ENCODE measurements around the gene TMEM19. TPM values are rescaled to one million over a fixed set of nuclear protein-coding genes. Genes with fewer than 3 reads are reported as not detected.
A peak's percentile ranks its signal among the peaks of the same experiment; 100 is the strongest.

Gene TMEM19
- total RNA-seq, 1 experiment from 2014 or later, result 46.9 TPM

DNA sequence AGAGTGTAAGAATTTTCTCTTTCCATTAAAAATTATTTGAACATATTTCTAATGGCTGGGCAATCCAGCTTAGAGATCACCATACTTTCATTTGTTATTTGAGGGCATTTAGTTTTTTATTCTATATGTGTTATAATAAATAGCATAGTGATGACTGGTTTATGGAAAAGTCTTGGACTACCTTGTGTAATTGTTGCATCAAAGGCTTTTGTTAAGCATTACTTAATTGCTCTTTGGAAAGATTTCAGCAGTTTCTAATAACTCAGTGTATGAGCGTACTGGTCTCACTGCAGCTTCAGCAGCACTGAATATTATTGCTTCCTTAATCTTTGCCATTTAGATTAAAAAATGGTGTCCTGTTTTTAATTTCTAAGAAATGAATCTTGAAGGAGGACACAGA is 22.8 kb downstream of the TMEM19 start:
- DNase-seq (ENCODE audit: extremely low read depth, low read depth), result no peak

GRCh38 chr12:71710276-71711125 is 24.6 kb downstream of the TMEM19 start:
- DNase-seq (ENCODE audit: extremely low read depth, low read depth), result no peak

DNA sequence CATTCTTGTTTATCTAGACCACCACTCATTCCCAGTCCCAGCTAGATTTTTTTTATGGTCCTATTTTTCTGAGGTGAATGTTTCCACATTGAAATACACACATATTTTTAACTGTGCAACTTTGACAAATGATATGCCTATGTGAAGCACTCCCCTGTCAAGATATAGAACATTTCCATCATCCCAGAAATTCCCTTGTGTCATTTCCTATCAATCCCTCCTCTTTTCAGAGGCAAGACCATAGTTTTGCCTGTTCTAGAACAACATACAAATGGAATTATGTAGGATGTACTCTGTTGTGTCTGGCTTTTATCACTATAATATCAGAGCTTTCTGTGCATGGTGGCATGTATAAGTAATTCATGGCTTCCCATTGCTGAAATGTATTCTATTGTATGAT is 32.7 kb downstream of the TMEM19 start:
- no peak for DNase-seq (ENCODE audit: extremely low read depth, low read depth)

- no peak for DNase-seq (ENCODE audit: extremely low read depth, low read depth)
Observed at GRCh38 chr12:71719647-71720370, 33.9 kb downstream of the TMEM19 start.

GRCh38 chr12:71721783-71722505 is 36.1 kb downstream of the TMEM19 start:
- DNase-seq (ENCODE audit: extremely low read depth, low read depth), result no peak

DNA sequence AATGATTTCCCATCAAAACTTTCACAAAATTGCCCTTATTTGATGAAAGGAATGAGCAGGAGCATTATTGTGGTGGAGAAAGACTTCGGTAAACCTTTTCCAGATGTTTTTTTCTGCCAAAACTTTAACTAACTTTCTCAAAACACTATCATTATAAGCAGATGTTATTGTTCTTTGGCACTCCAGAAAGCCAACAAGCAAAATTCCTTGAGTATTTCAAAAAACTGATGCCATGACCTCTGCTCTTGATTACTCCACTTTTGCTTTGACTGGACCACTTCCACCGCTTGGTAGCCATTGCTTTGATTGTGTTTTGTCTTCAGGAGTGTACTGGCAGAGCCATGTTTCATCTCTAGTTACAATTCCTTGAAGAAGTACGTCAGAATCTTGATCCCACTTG is 39.1 kb downstream of the TMEM19 start:
- no peak for DNase-seq (ENCODE audit: extremely low read depth, low read depth)

DNA sequence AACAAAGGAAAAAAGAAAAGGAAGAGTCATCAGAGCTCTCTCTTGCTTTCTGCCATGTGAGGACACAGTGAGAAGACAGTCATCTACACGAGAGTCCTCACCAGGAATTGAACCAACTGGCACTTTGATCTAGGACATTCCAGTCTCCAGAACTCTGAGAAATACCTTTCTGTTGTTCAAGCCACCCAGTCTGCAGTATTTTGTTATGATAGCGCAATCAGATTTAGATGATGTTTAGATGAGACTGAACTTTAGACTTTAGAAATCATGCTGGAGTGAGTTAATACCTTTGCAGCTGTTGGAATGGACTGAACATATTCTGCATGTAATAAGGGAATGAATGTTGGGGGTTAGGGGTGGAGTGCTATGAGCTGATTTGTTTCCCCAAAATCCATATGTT is 40.7 kb downstream of the TMEM19 start:
- no peak for DNase-seq (ENCODE audit: extremely low read depth, low read depth)

GRCh38 chr12:71727958-71728357 is 42.1 kb downstream of the TMEM19 start:
- no peak for DNase-seq (ENCODE audit: extremely low read depth, low read depth)

DNA sequence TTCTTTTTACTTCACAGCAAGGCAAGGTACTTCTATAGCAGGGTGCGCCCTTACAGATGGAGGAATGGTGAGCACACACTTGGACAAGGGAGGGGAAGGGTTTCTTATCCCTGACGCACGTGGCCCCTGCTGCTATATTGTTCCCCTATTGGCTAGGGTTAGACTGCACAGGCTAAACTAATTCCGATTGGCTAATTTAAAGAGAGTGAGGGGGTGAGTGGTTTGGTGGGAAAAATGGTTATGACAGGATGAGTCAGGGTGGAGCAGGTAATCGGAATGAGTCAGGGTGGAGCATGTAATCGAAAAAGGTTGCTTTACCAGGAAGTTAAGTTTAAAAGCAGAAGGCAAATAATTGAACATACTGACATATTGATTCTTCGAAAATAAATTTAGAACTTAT is 45.1 kb downstream of the TMEM19 start:
- no peak for DNase-seq (ENCODE audit: extremely low read depth, low read depth)

- DNase-seq (ENCODE audit: extremely low read depth, low read depth), result no peak
Observed at GRCh38 chr12:71731439-71732356, 45.8 kb downstream of the TMEM19 start.

DNA sequence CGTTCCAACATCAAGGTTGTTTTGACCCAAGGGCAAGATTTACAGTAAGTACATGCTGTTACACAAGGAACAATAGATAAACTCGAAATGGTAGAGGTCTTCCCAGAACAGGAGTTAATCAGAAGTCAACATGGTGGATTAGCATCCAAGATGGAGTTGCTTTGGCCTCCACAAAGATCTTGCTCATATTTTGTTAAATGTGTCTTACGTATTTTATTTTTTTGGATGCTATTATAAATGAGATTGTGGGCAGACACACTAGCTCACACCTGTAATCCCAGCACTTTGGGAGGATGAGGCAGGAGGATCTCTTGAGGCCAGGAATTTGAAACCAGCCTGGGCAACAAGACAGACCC is 46.5 kb downstream of the TMEM19 start:
- DNase-seq (ENCODE audit: extremely low read depth, low read depth), result no peak

DNA sequence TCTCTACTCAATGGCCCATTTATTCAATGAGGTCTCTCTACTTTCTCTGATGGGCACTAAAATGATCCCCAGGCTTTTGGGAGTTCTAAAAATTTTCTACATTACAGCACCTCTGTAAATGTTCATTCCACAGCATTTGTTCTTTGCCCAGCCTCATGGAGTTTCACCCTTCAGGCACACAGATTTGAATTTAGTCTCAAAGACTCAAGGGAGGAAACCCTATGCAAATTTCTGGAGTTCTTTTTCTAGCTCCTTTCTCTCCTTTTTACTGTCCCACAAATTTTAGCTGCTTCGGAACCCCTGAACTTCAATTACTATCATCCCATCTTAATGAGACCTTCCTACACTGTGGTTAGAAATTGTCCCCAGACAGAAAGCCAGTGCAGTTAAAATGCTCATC is 51.3 kb downstream of the TMEM19 start:
- DNase-seq (ENCODE audit: extremely low read depth, low read depth), result no peak

GRCh38 chr12:71742998-71743397 is 57.1 kb downstream of the TMEM19 start:
- DNase-seq (ENCODE audit: extremely low read depth, low read depth), result no peak

GRCh38 chr12:71744522-71745300 is 58.8 kb downstream of the TMEM19 start:
- DNase-seq (ENCODE audit: extremely low read depth, low read depth), result no peak

DNA sequence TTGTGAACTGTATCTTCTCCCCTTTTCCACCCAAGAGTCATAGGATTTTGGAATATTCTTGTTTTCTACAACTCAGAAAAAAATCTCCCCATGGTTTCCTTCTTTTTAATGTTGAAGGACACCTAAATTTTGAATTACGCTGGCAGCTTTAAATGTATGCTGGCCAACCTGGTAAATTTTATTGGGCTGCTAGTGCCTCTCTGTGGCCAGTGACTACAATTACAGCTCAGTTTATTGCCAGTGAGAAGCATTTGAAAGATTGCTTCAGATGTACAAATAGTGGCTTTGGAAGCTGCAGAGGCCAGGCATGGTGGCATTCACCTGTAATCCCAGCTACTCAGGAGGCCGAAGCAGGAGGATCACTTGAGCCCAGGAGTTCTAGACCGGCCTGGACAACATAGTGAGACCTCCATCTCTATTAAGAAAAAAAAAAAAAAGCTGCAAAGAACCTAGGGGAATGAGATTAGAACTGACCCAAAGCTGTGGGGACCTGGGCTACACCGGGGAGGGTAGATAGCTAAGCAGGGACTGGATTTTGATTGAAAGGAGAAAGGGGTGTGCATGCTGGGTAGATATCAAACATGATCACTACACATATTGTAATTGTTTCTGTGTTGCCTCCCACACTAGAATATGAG is 61.2 kb downstream of the TMEM19 start:
- peak; percentile 66 for DNase-seq (ENCODE audit: extremely low read depth, low read depth)

GRCh38 chr12:71748081-71748850 is 62.4 kb downstream of the TMEM19 start:
- DNase-seq (ENCODE audit: extremely low read depth, low read depth), result no peak

DNA sequence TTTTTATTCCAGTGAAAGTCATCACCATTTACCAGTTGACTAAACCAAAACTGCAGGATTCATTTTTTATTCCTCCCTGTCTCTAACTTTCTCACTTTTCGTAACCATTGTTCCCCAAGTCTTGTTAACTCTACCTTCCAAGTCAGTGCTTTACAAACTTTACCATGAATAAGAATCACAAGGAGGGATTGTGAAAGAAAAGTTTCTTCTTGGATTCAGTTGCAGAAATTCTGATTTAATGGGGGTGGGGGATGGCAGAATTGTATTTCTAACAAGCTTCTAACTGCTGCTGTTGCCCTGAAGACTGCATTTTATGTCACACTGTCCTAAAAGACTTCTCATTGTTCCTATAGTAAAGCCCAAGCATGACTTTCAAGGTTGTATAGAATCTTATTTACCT is 63.8 kb downstream of the TMEM19 start:
- no peak for DNase-seq (ENCODE audit: extremely low read depth, low read depth)

DNA sequence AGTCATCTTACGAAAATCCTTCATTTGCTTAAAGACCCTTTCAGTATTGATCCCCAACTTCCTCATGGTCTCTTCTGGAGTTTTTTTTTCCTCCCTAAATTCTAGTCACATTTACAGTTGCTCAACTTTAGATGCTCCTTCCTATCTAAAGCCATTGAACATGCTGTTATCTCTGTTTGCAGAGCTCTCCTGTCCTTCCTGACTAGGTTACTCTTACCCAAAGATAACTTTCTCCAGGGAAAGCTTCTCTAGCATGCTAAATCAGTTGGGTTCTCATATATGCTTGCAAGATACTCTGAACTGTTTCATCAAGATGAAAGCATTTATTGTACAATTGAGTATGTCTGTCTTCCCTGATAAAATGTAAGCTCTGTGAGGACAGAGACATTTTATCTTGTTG is 67.0 kb downstream of the TMEM19 start:
- DNase-seq (ENCODE audit: extremely low read depth, low read depth), result no peak
